Loucy (cell line): ENCODE data around the gene TP53TG5.

Source experiments
- CTCF ChIP-seq: fragments of 200-600 bp; sonication (generic); conservative IDR thresholded peaks from 2 replicates; pipeline ENCODE4 v1.5.1; 2014; ENCODE audit warnings: mild to moderate bottlenecking, antibody characterized with exemption, low read length
- EZH2phosphoT487 ChIP-seq: fragments of 200-600 bp; IDR thresholded peaks from 2 replicates; pipeline ENCODE4 v1.6.1; 2018; ENCODE audit warnings: antibody characterized with exemption, mild to moderate bottlenecking, moderate library complexity, borderline replicate concordance

GRCh38 chr20:45406260-45407066 lies 28.3 kb upstream of the TP53TG5 start:
- TF ChIP-seq CTCF (0 out of 2 replicates have a peak, but pooled peaks have one; percentile 8), EZH2phosphoT487 (no peak)
